SK-N-MC (cell line): Measurements from ENCODE around the gene RBM28.

Source experiments
- DNase-seq: peaks from one replicate; pipeline ENCODE4 v3.0.0-alpha.2; 2011; ENCODE audit warnings: low read depth, low spot score
- H3K27ac ChIP-seq: fragments of 200-600 bp; sonication (generic); 2 replicates; pipeline ENCODE4 v1.5.1; 2016; ENCODE audit warnings: mixed run types
- H3K36me3 ChIP-seq: fragments of 200-600 bp; sonication (generic); 2 replicates; pipeline ENCODE4 v1.6.1; 2017; ENCODE audit warnings: antibody characterized with exemption, low read length, mixed read lengths; ENCODE audit not compliant: insufficient read depth
- H3K4me3 ChIP-seq: fragments of 200-600 bp; sonication (generic); 2 replicates; pipeline ENCODE4 v1.5.1; 2016
- H3K9ac ChIP-seq: fragments of 200-600 bp; sonication (generic); 2 replicates; pipeline ENCODE4 v1.8.0; 2017; ENCODE audit warnings: mixed run types, mixed read lengths; ENCODE audit not compliant: insufficient read length
- H3K9me3 ChIP-seq: fragments of 200-600 bp; sonication (generic); 2 replicates; pipeline ENCODE4 v1.6.1; 2017; ENCODE audit warnings: low read depth, mild to moderate bottlenecking, antibody characterized with exemption, low read length, moderate library complexity, mixed read lengths
- EZH2 ChIP-seq: fragments of 200-600 bp; sonication (generic); IDR thresholded peaks from one replicate; pipeline ENCODE4 v1.6.1; 2017; ENCODE audit warnings: antibody characterized with exemption
- FOXP2 ChIP-seq: optimal IDR thresholded peaks from 2 replicates; pipeline ENCODE3; 2011; ENCODE audit warnings: mild to moderate bottlenecking, moderate library complexity; ENCODE audit not compliant: insufficient read depth; ENCODE audit errors: extremely low read length, control extremely low read depth
- POLR2AphosphoS5 ChIP-seq: IDR thresholded peaks from 2 replicates; pipeline ENCODE4 v1.6.1; 2012; ENCODE audit warnings: mild to moderate bottlenecking, low read depth, low read length, borderline replicate concordance

The RBM28 gene

DNA sequence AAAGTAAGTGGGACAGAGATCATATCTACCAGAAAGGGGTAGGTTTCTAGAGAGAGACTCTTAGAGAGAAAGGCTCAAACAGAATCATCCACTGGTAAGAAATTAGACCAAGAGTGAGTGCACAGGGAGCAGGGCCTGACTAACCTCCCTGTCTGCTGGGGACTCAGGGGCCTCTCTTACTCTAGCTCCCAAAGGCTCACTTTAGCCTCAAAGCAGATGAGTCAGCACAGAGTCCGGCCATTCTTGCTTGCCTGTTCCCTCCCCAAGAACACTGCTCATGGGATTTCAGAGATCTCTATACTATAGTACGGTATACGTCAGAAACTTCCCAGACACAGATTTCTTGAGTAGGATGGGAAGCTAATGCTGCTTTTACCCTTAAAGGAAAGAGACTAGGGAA is 32.7 kb downstream of the RBM28 start:
- no peaks in the 10 kb centered on the region for H3K9me3 ChIP-seq
- no peak overlapping the region for H3K27ac ChIP-seq
- H3K4me3 ChIP-seq = no peak overlapping the region
- no peak for DNase-seq
- peaks cover 91% of the 10 kb centered on the region for H3K36me3 ChIP-seq
- TF ChIP-seq POLR2AphosphoS5 = no peak
- TF ChIP-seq FOXP2 = no peak
- TF ChIP-seq EZH2 = no peak
- no peak overlapping the region for H3K9ac ChIP-seq

DNA sequence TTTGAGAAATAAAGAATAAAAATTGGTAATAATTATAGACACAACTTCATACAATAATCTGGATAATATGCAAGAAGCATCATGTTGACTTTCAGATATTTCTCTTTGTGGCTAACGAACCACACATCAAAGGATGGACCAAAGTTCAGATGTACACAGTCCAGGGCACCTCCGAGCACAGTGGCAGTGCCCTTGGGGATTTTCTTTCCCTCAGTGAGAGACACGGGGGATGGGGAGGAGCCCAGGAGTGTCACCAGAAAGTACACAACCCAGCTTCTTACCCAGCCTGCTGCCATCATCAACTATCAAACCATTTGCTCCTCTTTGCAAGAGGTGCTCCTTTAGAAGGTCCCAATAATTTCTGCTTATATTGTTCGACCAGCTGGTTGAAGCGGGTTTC is 33.2 kb downstream of the RBM28 start:
- DNase-seq = no peak
- Histone ChIP-seq H3K9me3 (no peaks in the 10 kb centered on the region), H3K36me3 (peaks cover 92% of the 10 kb centered on the region), H3K9ac (no peak overlapping the region), H3K4me3 (no peak overlapping the region), H3K27ac (no peak overlapping the region)
- TF ChIP-seq POLR2AphosphoS5 (no peak), FOXP2 (no peak), EZH2 (no peak)

DNA sequence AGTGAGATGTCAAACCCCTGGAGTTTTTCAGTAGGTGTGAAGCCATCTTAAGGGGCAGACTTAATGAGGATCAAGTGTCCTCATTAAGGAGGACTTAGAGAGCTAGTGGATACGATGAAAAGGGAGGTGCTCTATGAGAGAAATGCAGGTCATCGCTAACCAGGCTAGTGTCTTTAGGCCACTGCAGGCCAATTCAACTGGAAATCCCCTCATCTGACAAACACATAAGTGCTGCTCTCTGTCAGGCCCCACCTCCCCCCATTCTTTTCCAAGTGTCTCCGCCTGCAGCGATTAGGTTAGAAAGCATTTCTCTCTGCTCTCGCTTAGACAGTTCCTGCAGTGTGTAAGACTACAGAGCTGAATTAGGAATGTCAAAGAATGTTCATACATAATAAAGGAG is 33.7 kb downstream of the RBM28 start:
- H3K9ac ChIP-seq = no peak overlapping the region
- TF ChIP-seq FOXP2 = no peak
- TF ChIP-seq EZH2 = no peak
- no peak for TF ChIP-seq POLR2AphosphoS5
- peaks cover 89% of the 10 kb centered on the region for H3K36me3 ChIP-seq
- no peak for DNase-seq
- no peaks in the 10 kb centered on the region for H3K9me3 ChIP-seq
- H3K4me3 ChIP-seq = no peak overlapping the region
- no peak overlapping the region for H3K27ac ChIP-seq

DNA sequence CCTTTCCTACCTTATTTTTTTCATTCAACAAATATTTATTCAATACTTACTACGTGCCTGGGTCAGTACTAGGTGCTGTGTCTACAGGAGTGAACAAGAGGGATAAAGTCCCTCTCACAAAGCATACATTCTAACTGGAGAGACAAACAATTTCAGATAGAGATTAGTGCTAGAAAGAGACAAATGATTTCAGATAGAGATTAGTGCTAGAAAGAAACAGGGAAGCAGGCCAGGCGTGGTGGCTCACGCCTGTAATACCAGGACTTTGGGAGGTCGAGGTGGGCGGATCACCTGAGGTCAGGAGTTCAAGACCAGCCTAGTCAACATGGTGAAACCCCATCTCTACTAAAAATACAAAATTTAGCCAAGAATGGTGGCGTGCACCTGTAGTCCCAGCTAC is 34.6 kb downstream of the RBM28 start:
- peaks cover 86% of the 10 kb centered on the region for H3K36me3 ChIP-seq
- DNase-seq = no peak
- H3K9me3 ChIP-seq = no peaks in the 10 kb centered on the region
- no peak overlapping the region for H3K4me3 ChIP-seq
- H3K27ac ChIP-seq = no peak overlapping the region
- no peak overlapping the region for H3K9ac ChIP-seq
- no peak for TF ChIP-seq FOXP2
- TF ChIP-seq EZH2 = no peak
- no peak for TF ChIP-seq POLR2AphosphoS5

DNA sequence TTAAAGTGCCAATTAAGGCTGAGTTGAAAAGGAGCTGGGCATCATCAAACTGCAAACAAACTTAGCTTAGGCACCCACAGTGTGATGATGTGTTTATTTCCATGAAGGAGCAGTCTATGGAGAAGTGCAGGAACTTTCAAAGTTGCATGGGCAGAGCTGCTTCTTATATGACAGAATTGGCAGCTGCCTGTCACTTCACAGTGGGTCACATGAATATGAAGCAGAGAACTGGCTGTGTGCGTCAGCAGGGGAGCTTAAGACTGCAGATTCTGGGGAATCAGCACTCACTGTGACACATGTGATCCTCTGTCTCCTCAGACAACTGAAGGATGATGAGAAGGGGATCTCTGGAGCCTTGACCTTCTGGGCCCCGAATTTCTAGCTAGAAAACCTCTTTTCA is 36.6 kb downstream of the RBM28 start:
- H3K36me3 ChIP-seq = peaks cover 78% of the 10 kb centered on the region
- H3K9me3 ChIP-seq = no peaks in the 10 kb centered on the region
- no peak for DNase-seq
- H3K9ac ChIP-seq = no peak overlapping the region
- no peak overlapping the region for H3K4me3 ChIP-seq
- TF ChIP-seq POLR2AphosphoS5 (no peak), EZH2 (no peak), FOXP2 (no peak)
- no peak overlapping the region for H3K27ac ChIP-seq

DNA sequence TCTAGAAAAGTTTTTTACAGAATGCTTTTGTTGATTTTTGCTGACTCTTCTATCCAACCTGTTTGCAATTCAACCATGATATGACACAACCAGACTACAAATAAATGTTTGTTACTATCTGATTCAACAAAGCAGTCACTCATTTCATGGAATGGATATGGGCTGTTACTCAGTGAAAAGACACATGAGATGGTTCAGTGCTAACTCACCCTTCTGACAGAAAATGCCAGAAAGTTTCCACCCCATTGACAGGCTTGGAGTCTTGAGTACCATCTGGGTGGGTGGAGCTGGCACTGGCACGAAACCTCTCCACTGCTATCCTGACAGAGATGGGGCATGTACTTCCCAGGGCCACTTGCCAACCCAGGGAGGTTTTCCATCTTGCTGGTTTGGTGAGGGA is 39.5 kb downstream of the RBM28 start:
- Histone ChIP-seq H3K36me3 (peaks cover 51% of the 10 kb centered on the region), H3K9ac (no peak overlapping the region), H3K9me3 (no peaks in the 10 kb centered on the region), H3K27ac (no peak overlapping the region), H3K4me3 (no peak overlapping the region)
- DNase-seq = no peak
- no peak for TF ChIP-seq EZH2
- no peak for TF ChIP-seq FOXP2

DNA sequence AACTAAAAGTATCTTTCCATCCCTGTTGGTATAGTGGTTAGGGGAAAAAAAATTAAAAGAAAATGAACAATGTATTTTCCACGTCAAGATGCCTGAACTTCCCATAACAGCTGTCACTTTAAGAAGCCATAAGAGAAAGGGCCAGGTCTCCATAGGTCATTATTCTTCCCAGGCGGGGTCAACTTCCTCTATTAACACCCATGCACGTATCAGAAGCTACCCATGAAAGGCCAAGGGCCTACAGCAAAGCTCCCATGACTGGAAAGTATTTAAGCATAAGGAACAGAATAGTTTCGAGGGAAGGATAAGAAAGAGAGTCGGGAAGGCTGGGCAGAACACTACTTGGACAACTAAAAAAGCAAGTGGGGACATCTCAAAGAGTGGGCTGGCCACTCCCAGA is 40.1 kb downstream of the RBM28 start:
- TF ChIP-seq FOXP2 = no peak
- TF ChIP-seq EZH2 = no peak
- TF ChIP-seq POLR2AphosphoS5 = no peak
- peaks cover 48% of the 10 kb centered on the region for H3K36me3 ChIP-seq
- no peak for DNase-seq
- no peak overlapping the region for H3K9ac ChIP-seq
- no peak overlapping the region for H3K4me3 ChIP-seq
- no peaks in the 10 kb centered on the region for H3K9me3 ChIP-seq
- H3K27ac ChIP-seq = no peak overlapping the region

DNA sequence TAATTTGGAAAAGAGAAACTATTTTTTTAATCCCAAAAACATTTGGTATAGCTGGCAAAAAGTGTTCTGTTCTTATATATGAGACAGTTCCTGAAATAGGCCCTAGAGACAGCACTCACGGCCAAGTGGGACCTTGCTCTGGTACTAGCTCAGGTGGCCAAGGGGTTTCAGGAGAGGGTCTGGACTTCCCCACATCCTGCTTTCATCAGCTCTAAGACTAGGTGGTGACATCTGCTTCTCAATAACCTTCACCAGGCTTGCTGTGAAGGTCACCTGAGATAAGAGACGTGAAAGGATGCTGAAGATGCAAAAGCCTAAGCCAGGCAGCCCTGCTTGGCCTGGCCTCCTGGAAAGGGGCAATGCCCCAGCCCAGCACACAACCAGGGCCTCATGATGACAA is 40.6 kb downstream of the RBM28 start:
- H3K9me3 ChIP-seq = no peaks in the 10 kb centered on the region
- no peak overlapping the region for H3K4me3 ChIP-seq
- H3K36me3 ChIP-seq = peaks cover 43% of the 10 kb centered on the region
- no peak overlapping the region for H3K27ac ChIP-seq
- no peak overlapping the region for H3K9ac ChIP-seq
- no peak for DNase-seq
- no peak for TF ChIP-seq EZH2
- no peak for TF ChIP-seq FOXP2
- TF ChIP-seq POLR2AphosphoS5 = no peak

DNA sequence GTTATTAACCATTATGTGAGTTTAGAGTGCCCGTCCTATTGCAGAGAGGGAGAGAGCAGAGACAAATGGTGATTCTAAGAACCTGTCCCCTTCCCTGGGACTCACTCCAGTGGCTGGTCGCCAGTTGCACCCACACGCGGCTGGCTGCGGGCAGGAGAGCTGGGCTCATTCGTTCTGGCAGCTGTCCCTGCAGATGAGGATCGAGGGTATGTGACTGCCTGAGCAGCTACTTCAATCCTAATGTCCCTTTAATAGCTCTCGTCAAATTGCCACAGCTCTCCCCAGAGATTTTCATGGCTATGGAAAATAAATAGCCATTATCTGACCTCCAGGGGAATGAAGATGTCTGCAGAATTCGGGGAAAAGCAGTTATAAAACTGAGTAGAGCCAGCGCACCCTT is 41.6 kb downstream of the RBM28 start:
- no peak for DNase-seq
- Histone ChIP-seq H3K9ac (no peak overlapping the region), H3K36me3 (peaks cover 33% of the 10 kb centered on the region), H3K9me3 (no peaks in the 10 kb centered on the region), H3K4me3 (no peak overlapping the region), H3K27ac (no peak overlapping the region)
- TF ChIP-seq FOXP2 = no peak
- no peak for TF ChIP-seq POLR2AphosphoS5
- TF ChIP-seq EZH2 = no peak
